Measurements from ENCODE around the gene DDX49.
"Not testable (repeated sequence)": the region's sequence is repeated elsewhere in the genome, so short reads cannot be mapped to it uniquely, and the experiment has no call there.

DNA sequence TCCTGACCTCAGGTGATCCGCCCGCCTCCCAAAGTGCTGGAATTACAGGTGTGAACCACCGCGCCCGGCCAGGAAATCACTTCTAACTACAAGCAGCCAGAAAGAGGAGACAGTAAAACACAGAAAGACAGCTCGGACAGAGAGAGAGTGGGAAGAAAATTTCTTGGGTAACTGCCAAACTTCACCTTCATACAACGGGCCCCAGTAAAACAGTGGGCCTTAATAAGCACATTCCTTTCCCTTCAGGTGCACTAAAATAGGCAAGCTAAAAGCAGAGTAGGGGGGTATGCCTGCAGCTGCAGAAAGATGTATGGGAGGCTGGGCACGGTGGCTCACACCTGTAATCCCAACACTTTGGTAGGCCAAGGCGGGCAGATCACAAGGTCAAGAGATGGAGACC is 1.9 kb upstream of the DDX49 start:
- TF ChIP-seq EZH2 (IDR thresholded peaks at IDR 0.05; ENCODE audit: insufficient read depth, poor library complexity, severe bottlenecking); EZH2phosphoT487 (IDR thresholded peaks at IDR 0.05; ENCODE audit: insufficient read depth, low read depth): not testable (repeated sequence)

Data from GM23248 (cell line).